ENCODE data around the gene DNAH3. TPM values are rescaled to one million over a fixed set of nuclear protein-coding genes. Genes with fewer than 3 reads are reported as not detected.

Gene DNAH3
- total RNA-seq, 1 experiment from 2014 or later = 0.15 TPM

- H3K9ac ChIP-seq (ENCODE audit: low read length) = peak overlapping the region; percentile 91
- TF ChIP-seq ZNF274 (IDR thresholded peaks at IDR 0.05; ENCODE audit: low read depth, low read length) = no peak
- TF ChIP-seq, protein P1, sequence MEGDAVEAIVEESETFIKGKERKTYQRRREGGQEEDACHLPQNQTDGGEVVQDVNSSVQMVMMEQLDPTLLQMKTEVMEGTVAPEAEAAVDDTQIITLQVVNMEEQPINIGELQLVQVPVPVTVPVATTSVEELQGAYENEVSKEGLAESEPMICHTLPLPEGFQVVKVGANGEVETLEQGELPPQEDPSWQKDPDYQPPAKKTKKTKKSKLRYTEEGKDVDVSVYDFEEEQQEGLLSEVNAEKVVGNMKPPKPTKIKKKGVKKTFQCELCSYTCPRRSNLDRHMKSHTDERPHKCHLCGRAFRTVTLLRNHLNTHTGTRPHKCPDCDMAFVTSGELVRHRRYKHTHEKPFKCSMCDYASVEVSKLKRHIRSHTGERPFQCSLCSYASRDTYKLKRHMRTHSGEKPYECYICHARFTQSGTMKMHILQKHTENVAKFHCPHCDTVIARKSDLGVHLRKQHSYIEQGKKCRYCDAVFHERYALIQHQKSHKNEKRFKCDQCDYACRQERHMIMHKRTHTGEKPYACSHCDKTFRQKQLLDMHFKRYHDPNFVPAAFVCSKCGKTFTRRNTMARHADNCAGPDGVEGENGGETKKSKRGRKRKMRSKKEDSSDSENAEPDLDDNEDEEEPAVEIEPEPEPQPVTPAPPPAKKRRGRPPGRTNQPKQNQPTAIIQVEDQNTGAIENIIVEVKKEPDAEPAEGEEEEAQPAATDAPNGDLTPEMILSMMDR (IDR thresholded peaks at IDR 0.05 in 2 of 3, conservative IDR thresholded peaks at IDR 0.05 in 1 of 3; ENCODE audit: borderline replicate concordance in 1 of 3, insufficient read depth in 1 of 3, low read depth in 2 of 3, low read length in 2 of 3) = no peak
- TF ChIP-seq, protein P2, sequence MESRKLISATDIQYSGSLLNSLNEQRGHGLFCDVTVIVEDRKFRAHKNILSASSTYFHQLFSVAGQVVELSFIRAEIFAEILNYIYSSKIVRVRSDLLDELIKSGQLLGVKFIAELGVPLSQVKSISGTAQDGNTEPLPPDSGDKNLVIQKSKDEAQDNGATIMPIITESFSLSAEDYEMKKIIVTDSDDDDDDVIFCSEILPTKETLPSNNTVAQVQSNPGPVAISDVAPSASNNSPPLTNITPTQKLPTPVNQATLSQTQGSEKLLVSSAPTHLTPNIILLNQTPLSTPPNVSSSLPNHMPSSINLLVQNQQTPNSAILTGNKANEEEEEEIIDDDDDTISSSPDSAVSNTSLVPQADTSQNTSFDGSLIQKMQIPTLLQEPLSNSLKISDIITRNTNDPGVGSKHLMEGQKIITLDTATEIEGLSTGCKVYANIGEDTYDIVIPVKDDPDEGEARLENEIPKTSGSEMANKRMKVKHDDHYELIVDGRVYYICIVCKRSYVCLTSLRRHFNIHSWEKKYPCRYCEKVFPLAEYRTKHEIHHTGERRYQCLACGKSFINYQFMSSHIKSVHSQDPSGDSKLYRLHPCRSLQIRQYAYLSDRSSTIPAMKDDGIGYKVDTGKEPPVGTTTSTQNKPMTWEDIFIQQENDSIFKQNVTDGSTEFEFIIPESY (IDR thresholded peaks at IDR 0.05; ENCODE audit: extremely low read depth, insufficient replicate concordance, low read length) = no peak
- no peak for TF ChIP-seq SRF (IDR thresholded peaks at IDR 0.05; ENCODE audit: low read depth)
- no peak for TF ChIP-seq CEBPB (IDR thresholded peaks at IDR 0.05; ENCODE audit: low read depth)
- no peak for TF ChIP-seq ELF1 (IDR thresholded peaks at IDR 0.05; ENCODE audit: borderline replicate concordance, low read depth)
- TF ChIP-seq YY1 (IDR thresholded peaks at IDR 0.05; ENCODE audit: extremely low read depth, insufficient replicate concordance, low read depth, low read length) = no peak
- TF ChIP-seq CBX3 (IDR thresholded peaks at IDR 0.05; ENCODE audit: low read depth) = no peak
- no peak for TF ChIP-seq EZH2 (IDR thresholded peaks at IDR 0.05)
- no peak for TF ChIP-seq EGR1 (IDR thresholded peaks at IDR 0.05; ENCODE audit: low read depth)
- TF ChIP-seq, protein P3, sequence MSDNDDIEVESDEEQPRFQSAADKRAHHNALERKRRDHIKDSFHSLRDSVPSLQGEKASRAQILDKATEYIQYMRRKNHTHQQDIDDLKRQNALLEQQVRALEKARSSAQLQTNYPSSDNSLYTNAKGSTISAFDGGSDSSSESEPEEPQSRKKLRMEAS (IDR thresholded peaks at IDR 0.05) = no peak; the same call in none of the 2 replicates
- TF ChIP-seq, protein P4, sequence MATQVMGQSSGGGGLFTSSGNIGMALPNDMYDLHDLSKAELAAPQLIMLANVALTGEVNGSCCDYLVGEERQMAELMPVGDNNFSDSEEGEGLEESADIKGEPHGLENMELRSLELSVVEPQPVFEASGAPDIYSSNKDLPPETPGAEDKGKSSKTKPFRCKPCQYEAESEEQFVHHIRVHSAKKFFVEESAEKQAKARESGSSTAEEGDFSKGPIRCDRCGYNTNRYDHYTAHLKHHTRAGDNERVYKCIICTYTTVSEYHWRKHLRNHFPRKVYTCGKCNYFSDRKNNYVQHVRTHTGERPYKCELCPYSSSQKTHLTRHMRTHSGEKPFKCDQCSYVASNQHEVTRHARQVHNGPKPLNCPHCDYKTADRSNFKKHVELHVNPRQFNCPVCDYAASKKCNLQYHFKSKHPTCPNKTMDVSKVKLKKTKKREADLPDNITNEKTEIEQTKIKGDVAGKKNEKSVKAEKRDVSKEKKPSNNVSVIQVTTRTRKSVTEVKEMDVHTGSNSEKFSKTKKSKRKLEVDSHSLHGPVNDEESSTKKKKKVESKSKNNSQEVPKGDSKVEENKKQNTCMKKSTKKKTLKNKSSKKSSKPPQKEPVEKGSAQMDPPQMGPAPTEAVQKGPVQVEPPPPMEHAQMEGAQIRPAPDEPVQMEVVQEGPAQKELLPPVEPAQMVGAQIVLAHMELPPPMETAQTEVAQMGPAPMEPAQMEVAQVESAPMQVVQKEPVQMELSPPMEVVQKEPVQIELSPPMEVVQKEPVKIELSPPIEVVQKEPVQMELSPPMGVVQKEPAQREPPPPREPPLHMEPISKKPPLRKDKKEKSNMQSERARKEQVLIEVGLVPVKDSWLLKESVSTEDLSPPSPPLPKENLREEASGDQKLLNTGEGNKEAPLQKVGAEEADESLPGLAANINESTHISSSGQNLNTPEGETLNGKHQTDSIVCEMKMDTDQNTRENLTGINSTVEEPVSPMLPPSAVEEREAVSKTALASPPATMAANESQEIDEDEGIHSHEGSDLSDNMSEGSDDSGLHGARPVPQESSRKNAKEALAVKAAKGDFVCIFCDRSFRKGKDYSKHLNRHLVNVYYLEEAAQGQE (IDR thresholded peaks at IDR 0.05; ENCODE audit: low read depth) = no peak
- TF ChIP-seq TCF7L2 (IDR thresholded peaks at IDR 0.05; ENCODE audit: borderline replicate concordance, extremely low read depth, insufficient read depth, insufficient read length) = no peak
- TF ChIP-seq JUND (IDR thresholded peaks at IDR 0.05) = no peak
- no peak for TF ChIP-seq POLR2A (IDR thresholded peaks at IDR 0.05; ENCODE audit: borderline replicate concordance, extremely low read depth, insufficient read depth, insufficient read length)
- TF ChIP-seq POLR2AphosphoS5 (IDR thresholded peaks at IDR 0.05; ENCODE audit: low read depth, low read length) = no peak; the same call in 1 of the 2 replicates
- no peak for TF ChIP-seq SIN3A (IDR thresholded peaks at IDR 0.05; ENCODE audit: low read depth)
- H3K4me2 ChIP-seq (ENCODE audit: low read length) = peak overlapping the region; percentile 93
- no peaks in the 10 kb centered on the region for H3K9me2 ChIP-seq (ENCODE audit: insufficient read depth)
- ChIA-PET RAD21 (ENCODE audit: low non-redundant PET in 1 of 2, low total read pairs in 2 of 2, uncharacterized antibody in 2 of 2, unreplicated experiment in 2 of 2) (interaction anchor here in 1 of 2 experiments (1.6 kb wide), 1 partner anchor 50 kb away, joined by 3 read pairs; no protein-coding TSS in a partner anchor), POLR2A (interaction anchor here (2.4 kb wide), 1 partner anchor 9 kb away, joined by 11 read pairs; no protein-coding TSS in a partner anchor), CTCF (no interaction called here)
- ATAC-seq = no peak
- intact Hi-C loops (cut with micrococcal nuclease) = loop anchor here (5.0 to 10.0 kb wide), 3 partner anchors 34 to 403 kb away; no protein-coding TSS in a partner anchor
- peaks cover 53% of the 10 kb centered on the region for H3K79me2 ChIP-seq (ENCODE audit: insufficient read depth, low read length)
- no peak overlapping the region for H2AFZ ChIP-seq (ENCODE audit: low read depth, low read length, poor library complexity, severe bottlenecking)
- peaks cover 0 to 5% of the 10 kb centered on the region in 2 experiments; a peak in 2 of 4 replicates for H3K36me3 ChIP-seq (ENCODE audit: control insufficient read depth in 1 of 2, insufficient read depth in 2 of 2, low read length in 2 of 2)
- H3K9me3 ChIP-seq (ENCODE audit: control insufficient read depth in 1 of 2, insufficient read depth in 1 of 2, low read depth in 1 of 2, low read length in 2 of 2) = no peaks in the 10 kb centered on the region
- H4K20me1 ChIP-seq (ENCODE audit: insufficient read depth) = no peaks in the 10 kb centered on the region
- DNase-seq (ENCODE audit: low read depth, low spot score) = no peak
- no TSS peak for BruUV-seq (replicated peaks)
- H3K27ac ChIP-seq (ENCODE audit: low read depth, low read length) = peak overlapping the region; percentile 90
- no peaks in the 10 kb centered on the region for H3K27me3 ChIP-seq (ENCODE audit: insufficient read depth, low read length)
- H3K4me3 ChIP-seq (replicated peaks in 1 of 2; ENCODE audit: low read depth in 1 of 2, low read length in 2 of 2) = peak overlapping the region; percentile 86 to 88
- H3K4me1 ChIP-seq (ENCODE audit: control insufficient read depth in 1 of 2, insufficient read depth in 2 of 2, low read length in 2 of 2) = peaks cover 56 to 79% of the 10 kb centered on the region in 2 experiments
These were observed 249.1 kb downstream of the DNAH3 start for GRCh38 chr16:20901436-20902112.
